MCF 10A (cell line): ENCODE measurements around the gene ZNF264. TPM values are rescaled to one million over a fixed set of nuclear protein-coding genes. Genes with fewer than 3 reads are reported as not detected.

Source experiments
- Bru-seq: library from RNA; stranded (reverse); fragments of 400-500 nt; gene quantifications from one replicate; lab custom pipeline; 2021; lab: Mats Ljungman, UMichigan
- BruChase-seq, 2 experiments: library from RNA; stranded (reverse); fragments of 400-500 nt; gene quantifications; one replicate each; lab custom pipeline; 2021; lab: Mats Ljungman, UMichigan
- BruUV-seq: library from RNA; stranded (reverse); fragments of 400-500 nt; replicated peaks from 2 replicates; lab custom pipeline; 2021; lab: Mats Ljungman, UMichigan
- CTCF ChIA-PET: fragments of 300-600 bp; sonication (Branson Sonifier 250); formaldehyde crosslinking; extraction: SDS; loops from one replicate; lab custom pipeline; 2021; ENCODE audit warnings: antibody characterized with exemption, inconsistent platforms; lab: Yijun Ruan, JAX
- POLR2A ChIA-PET: fragments of 300-600, 350-650 bp; sonication (Branson Sonifier 250); formaldehyde crosslinking; extraction: SDS; loops from one replicate; lab custom pipeline; 2020; ENCODE audit warnings: antibody characterized with exemption, inconsistent platforms; lab: Yijun Ruan, JAX
- DNase-seq: peaks from one replicate; pipeline ENCODE4 v3.0.0-alpha.2; 2018; ENCODE audit not compliant: unreplicated experiment
- H3K27ac Mint-ChIP-seq: one replicate; pipeline ENCODE4 v1.8.0; 2022; ENCODE audit warnings: mild to moderate bottlenecking, low read depth, mixed read lengths; ENCODE audit not compliant: unreplicated experiment
- H3K27me3 Mint-ChIP-seq: one replicate; pipeline ENCODE4 v1.8.0; 2022; ENCODE audit warnings: mixed read lengths; ENCODE audit not compliant: insufficient read depth, unreplicated experiment
- H3K36me3 Mint-ChIP-seq: one replicate; pipeline ENCODE4 v1.8.0; 2022; ENCODE audit warnings: mild to moderate bottlenecking, moderate library complexity, mixed read lengths; ENCODE audit not compliant: insufficient read depth, unreplicated experiment
- H3K4me1 Mint-ChIP-seq: one replicate; pipeline ENCODE4 v1.8.0; 2022; ENCODE audit warnings: mixed read lengths; ENCODE audit not compliant: insufficient read depth, unreplicated experiment
- H3K4me3 Mint-ChIP-seq: one replicate; pipeline ENCODE4 v1.8.0; 2022; ENCODE audit warnings: mild to moderate bottlenecking, moderate library complexity, mixed read lengths; ENCODE audit not compliant: unreplicated experiment
- H3K9me3 Mint-ChIP-seq: one replicate; pipeline ENCODE4 v1.8.0; 2022; ENCODE audit warnings: mixed read lengths; ENCODE audit not compliant: unreplicated experiment
- CTCF ChIP-seq: fragments of 200-600 bp; IDR thresholded peaks from one replicate; pipeline ENCODE4 v1.8.0; 2022; ENCODE audit warnings: antibody characterized with exemption, mild to moderate bottlenecking; ENCODE audit not compliant: unreplicated experiment
- intact Hi-C: fragments of 100-400 bp; cut with micrococcal nuclease; formaldehyde crosslinking; loops from 2 replicates; pipeline ENCODE4 v1.14.1; 2022
- long read RNA-seq: library from polyadenylated mRNA; stranded (forward); transcript quantifications from one replicate; pipeline ENCODE4 v2.0.0, GENCODE V29; 2022
- total RNA-seq: library from RNA; stranded (reverse); gene quantifications from 2 replicates; pipeline ENCODE4 v1.2.3, GENCODE V29; 2022

ZNF264 gene
- total RNA-seq (34.4 and 41.1 TPM in 2 replicates), Bru-seq, nascent RNA (percentile 89 among the genes with signal in this experiment), BruChase-seq, experiment 1, labeled RNA remaining after a 6-hour chase (percentile 92 among the genes with signal in this experiment), BruChase-seq, experiment 2, labeled RNA remaining after a 2-hour chase (percentile 97 among the genes with signal in this experiment)
- long read RNA-seq, full-length matches to known transcripts = 5 of 9 reads
- long read RNA-seq, partial matches to known transcripts = 0 of 9 reads
- long read RNA-seq, other reads (novel, unspliced or antisense) = 4 of 9 reads

- Mint-ChIP-seq H3K4me3 (peak within 1 kb of the TSS; percentile 97), H3K27ac (peak within 1 kb of the TSS; percentile 96), H3K36me3 (peaks cover 40% of the 10 kb centered on the region), H3K4me1 (peaks cover 22% of the 10 kb centered on the region), H3K27me3 (no peaks in the 10 kb centered on the region), H3K9me3 (peaks cover 24% of the 10 kb centered on the region)
- no peak for TF ChIP-seq CTCF
- TSS peak; percentile 25 for BruUV-seq
- intact Hi-C loops = loop anchor here (1.0 kb wide), 2 partner anchors 49 to 172 kb away; partner anchors contain the start of genes TRAPPC2B, ZNF547 and ZNF805
- CTCF ChIA-PET = interaction anchor here (0.5 to 1.2 kb wide), 3 partner anchors 19 to 1356 kb away, joined by 3 read pairs; no protein-coding TSS in a partner anchor
- peak; percentile 86 for DNase-seq
- POLR2A ChIA-PET = interaction anchor here (0.6 to 2.5 kb wide), 21 partner anchors 9 to 1352 kb away, joined by 3 to 23 read pairs (median 4); partner anchors contain the start of genes DUXA, TRIM28, ZNF548 and ZNF749
These were observed at the start of gene ZNF264 for GRCh38 chr19:57191141-57192076. Gene ZNF264, plus strand, starts transcription at chr19:57191500. Its CDS starts 414 bp downstream, at chr19:57191914.

GRCh38 chr19:57141699-57142098 lies 49.6 kb upstream of the ZNF264 start:
- BruUV-seq = no TSS peak
- intact Hi-C loops = no loop called here
- H3K4me3 Mint-ChIP-seq = no peak overlapping the region
- ChIA-PET POLR2A (no interaction called here), CTCF (interaction anchor here (0.7 kb wide), 1 partner anchor 570 kb away, joined by 5 read pairs; no protein-coding TSS in a partner anchor)
- H3K36me3 Mint-ChIP-seq = no peaks in the 10 kb centered on the region
- TF ChIP-seq CTCF = no peak
- H3K27me3 Mint-ChIP-seq = no peaks in the 10 kb centered on the region
- peaks cover 21% of the 10 kb centered on the region for H3K9me3 Mint-ChIP-seq
- H3K4me1 Mint-ChIP-seq = no peaks in the 10 kb centered on the region
- DNase-seq = no peak
- no peak overlapping the region for H3K27ac Mint-ChIP-seq

GRCh38 chr19:57152921-57153320 lies 38.4 kb upstream of the ZNF264 start:
- Mint-ChIP-seq H3K4me3 (no peak overlapping the region), H3K27me3 (no peaks in the 10 kb centered on the region), H3K27ac (no peak overlapping the region), H3K9me3 (peaks cover 21% of the 10 kb centered on the region), H3K36me3 (peaks cover 6% of the 10 kb centered on the region), H3K4me1 (no peaks in the 10 kb centered on the region)
- intact Hi-C loops = no loop called here
- no peak for DNase-seq
- POLR2A ChIA-PET = no interaction called here
- no peak for TF ChIP-seq CTCF
- BruUV-seq = no TSS peak
- CTCF ChIA-PET = no interaction called here
